Fibroblast of the aortic adventitia (primary cell): ENCODE measurements around the gene CCDC54. TPM values are rescaled to one million over a fixed set of nuclear protein-coding genes. Genes with fewer than 3 reads are reported as not detected.

ENCODE experiments used
- DNase-seq: peaks from one replicate; pipeline ENCODE4 v3.0.0-alpha.2; 2010; ENCODE audit warnings: low read depth
- H3K4me3 ChIP-seq: 2 replicates; pipeline ENCODE4 v1.5.1; 2011; ENCODE audit warnings: low read depth, mild to moderate bottlenecking, control low read depth, low read length, moderate library complexity
- total RNA-seq: library from RNA; depleted of rRNA; stranded (reverse); fragments of >200 nt; gene quantifications from 2 replicates; pipeline ENCODE4 v1.2.3, GENCODE V29; 2012; ENCODE audit warnings: low replicate concordance
- TF ChIP-seq, protein P1 (sequence below): IDR thresholded peaks from 2 replicates; pipeline ENCODE4 v1.5.1; 2011; ENCODE audit warnings: mild to moderate bottlenecking, low read length, control low read depth, inconsistent platforms; ENCODE audit not compliant: insufficient read depth

CCDC54 gene
- total RNA-seq, 1 donor, result not detected

- DNase-seq, result peak; percentile 25
- TF ChIP-seq, protein P1, sequence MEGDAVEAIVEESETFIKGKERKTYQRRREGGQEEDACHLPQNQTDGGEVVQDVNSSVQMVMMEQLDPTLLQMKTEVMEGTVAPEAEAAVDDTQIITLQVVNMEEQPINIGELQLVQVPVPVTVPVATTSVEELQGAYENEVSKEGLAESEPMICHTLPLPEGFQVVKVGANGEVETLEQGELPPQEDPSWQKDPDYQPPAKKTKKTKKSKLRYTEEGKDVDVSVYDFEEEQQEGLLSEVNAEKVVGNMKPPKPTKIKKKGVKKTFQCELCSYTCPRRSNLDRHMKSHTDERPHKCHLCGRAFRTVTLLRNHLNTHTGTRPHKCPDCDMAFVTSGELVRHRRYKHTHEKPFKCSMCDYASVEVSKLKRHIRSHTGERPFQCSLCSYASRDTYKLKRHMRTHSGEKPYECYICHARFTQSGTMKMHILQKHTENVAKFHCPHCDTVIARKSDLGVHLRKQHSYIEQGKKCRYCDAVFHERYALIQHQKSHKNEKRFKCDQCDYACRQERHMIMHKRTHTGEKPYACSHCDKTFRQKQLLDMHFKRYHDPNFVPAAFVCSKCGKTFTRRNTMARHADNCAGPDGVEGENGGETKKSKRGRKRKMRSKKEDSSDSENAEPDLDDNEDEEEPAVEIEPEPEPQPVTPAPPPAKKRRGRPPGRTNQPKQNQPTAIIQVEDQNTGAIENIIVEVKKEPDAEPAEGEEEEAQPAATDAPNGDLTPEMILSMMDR, result no peak
- no peak overlapping the region for H3K4me3 ChIP-seq
Observed at GRCh38 chr3:107404727-107405469, 27.7 kb downstream of the CCDC54 start.

DNA sequence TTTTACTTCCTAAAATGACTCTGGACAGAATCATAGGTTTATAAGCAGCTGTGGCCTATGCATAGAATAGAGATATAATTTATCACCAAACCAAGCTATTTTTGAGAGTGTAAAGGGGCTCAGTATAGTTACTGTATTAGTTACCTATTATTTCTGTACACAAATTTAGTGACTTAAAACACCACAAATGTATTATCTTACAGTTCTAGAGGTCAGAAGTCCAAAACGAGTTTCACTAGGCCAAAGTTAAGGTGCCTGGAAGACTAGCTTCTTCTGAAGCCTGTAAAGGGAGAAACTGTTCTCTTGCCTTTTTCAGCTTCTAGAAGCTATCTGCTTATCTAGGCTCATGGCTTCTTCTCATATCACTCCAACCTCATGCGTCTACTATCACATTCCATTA, 30.1 kb downstream of the CCDC54 start:
- DNase-seq, result no peak
- TF ChIP-seq, protein P1, result no peak
- H3K4me3 ChIP-seq, result no peak overlapping the region

DNA sequence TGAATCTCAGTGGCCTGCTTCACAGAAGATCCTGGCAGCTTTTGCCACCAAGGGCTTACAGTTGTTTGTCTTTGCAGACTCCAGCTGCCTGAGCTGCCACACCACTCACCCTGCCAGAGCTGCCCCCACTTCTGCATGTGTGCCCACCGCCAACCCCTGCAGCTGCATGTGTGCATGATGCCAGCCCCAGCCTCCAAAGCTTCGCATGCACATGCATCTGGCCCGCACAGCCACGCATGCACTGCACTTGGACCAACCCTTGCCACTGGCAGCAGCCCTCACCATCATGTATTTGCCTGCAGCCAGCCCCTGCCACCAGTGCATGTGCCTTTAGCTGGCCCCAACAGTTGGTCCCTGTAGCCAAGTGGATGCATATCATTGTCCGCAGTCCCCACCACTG, 31.3 kb downstream of the CCDC54 start:
- TF ChIP-seq, protein P1, result no peak
- no peak for DNase-seq
- no peak overlapping the region for H3K4me3 ChIP-seq

DNA sequence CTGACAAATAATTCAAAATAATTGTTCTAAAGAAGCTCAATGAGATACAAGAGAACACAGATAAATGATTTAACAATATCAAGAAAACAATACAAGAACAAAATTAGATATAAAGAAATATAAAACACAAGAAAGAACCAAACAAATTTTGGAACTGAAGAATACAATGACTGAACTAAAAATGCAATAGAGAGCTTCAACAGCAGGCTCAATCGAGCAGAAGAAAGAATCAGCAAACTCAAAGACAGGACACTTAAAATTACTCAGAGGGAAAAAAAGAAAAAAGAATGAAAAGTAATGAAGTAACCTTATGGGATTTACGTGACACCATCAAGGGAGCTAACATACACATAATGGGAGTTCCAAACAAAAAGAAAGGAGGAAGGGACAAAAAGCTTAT, 32.1 kb downstream of the CCDC54 start:
- H3K4me3 ChIP-seq, result no peak overlapping the region
- TF ChIP-seq, protein P1, result no peak
- DNase-seq, result no peak

DNA sequence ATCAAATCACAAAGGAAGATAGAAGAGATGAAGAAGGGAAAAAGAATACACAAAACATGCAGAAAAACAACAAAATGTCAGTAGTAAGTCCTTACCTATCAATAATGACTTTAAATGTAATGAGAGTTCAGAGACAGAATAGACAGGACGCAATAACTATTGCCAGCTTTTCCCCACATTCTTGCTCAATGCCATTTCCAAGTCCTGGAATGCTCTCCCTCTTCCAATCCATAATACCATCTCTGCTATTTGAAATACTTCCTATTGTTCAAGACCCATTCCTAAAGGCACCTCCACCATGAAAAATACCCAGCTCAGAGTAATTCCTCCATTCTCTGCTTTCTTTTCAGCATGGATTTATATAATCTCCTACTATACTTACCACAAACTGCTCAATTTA, 33.4 kb downstream of the CCDC54 start:
- H3K4me3 ChIP-seq, result no peak overlapping the region
- TF ChIP-seq, protein P1, result no peak
- DNase-seq, result no peak

- H3K4me3 ChIP-seq, result no peak overlapping the region
- TF ChIP-seq, protein P1, result no peak
- DNase-seq, result no peak
Observed at GRCh38 chr3:107411056-107411455, 33.8 kb downstream of the CCDC54 start.

DNA sequence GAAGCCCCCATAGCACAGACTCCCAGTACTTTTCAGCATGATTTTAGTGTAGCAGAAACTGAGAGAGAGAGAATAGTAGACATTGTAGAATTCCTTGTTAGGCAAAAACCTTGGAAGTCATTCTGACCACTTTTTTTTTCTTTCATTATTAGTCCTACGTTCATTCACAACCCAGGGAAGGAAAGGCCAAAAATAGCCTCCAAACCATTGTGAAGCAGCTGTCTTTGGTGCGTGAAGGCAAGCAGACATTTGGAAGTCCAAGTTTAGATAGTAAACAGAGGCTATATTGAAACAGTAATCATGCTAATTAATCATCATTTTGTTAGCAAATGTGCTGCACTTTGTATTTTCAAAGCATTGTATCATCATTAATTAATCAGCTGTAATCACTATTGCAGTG, 34.5 kb downstream of the CCDC54 start:
- no peak for DNase-seq
- H3K4me3 ChIP-seq, result no peak overlapping the region
- TF ChIP-seq, protein P1, result no peak
